Prostate gland (tissue), 2 donors: ENCODE data around the gene TEAD4.

ENCODE experiments used
- POLR2A ChIP-seq: fragments of 450-650 bp; IDR thresholded peaks from one replicate; pipeline ENCODE4 v1.6.1; 2016; ENCODE audit warnings: antibody characterized with exemption, mild to moderate bottlenecking
- POLR2AphosphoS5 ChIP-seq: sonication (generic); formaldehyde crosslinking; IDR thresholded peaks from one replicate; pipeline ENCODE4 v1.6.1; 2017; ENCODE audit warnings: antibody characterized with exemption
- TF ChIP-seq, protein P1 (sequence below), 4 experiments: fragments of 200-600 bp in 2 of 4; fragments of 450-650 bp in 2 of 4; sonication (generic) in 2 of 4; IDR thresholded peaks; 1 replicate in 3 of 4; 2 replicates in 1 of 4; pipeline ENCODE4 v1.5.1; 2016 to 2019; ENCODE audit warnings: antibody characterized with exemption in 4 of 4, mild to moderate bottlenecking in 2 of 4, moderate library complexity in 2 of 4

- TF ChIP-seq, protein P1, sequence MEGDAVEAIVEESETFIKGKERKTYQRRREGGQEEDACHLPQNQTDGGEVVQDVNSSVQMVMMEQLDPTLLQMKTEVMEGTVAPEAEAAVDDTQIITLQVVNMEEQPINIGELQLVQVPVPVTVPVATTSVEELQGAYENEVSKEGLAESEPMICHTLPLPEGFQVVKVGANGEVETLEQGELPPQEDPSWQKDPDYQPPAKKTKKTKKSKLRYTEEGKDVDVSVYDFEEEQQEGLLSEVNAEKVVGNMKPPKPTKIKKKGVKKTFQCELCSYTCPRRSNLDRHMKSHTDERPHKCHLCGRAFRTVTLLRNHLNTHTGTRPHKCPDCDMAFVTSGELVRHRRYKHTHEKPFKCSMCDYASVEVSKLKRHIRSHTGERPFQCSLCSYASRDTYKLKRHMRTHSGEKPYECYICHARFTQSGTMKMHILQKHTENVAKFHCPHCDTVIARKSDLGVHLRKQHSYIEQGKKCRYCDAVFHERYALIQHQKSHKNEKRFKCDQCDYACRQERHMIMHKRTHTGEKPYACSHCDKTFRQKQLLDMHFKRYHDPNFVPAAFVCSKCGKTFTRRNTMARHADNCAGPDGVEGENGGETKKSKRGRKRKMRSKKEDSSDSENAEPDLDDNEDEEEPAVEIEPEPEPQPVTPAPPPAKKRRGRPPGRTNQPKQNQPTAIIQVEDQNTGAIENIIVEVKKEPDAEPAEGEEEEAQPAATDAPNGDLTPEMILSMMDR (IDR thresholded peaks at IDR 0.05) = no peak
- no peak for TF ChIP-seq POLR2A
- TF ChIP-seq POLR2AphosphoS5 = no peak
These were observed 29.3 kb downstream of the TEAD4 start for GRCh38 chr12:2988494-2988893.
